HepG2 (cell line): ENCODE data around the gene ANP32B. TPM values are rescaled to one million over a fixed set of nuclear protein-coding genes. Genes with fewer than 3 reads are reported as not detected.
A peak's percentile ranks its signal among the peaks of the same experiment; 100 is the strongest.

Experiments used
- ARID3A ChIP-seq: IDR thresholded peaks from 2 replicates; pipeline ENCODE4 v1.6.1; 2012; ENCODE audit warnings: low read depth, low read length, improper control_type of control experiment
- ATAD3A ChIP-seq: sonication (generic); formaldehyde crosslinking; IDR thresholded peaks from 2 replicates; pipeline ENCODE4 v1.4.0; 2020; ENCODE audit warnings: missing genetic modification reagents
- CSRNP2 ChIP-seq: sonication (generic); formaldehyde crosslinking; conservative IDR thresholded peaks from 2 replicates; pipeline ENCODE4 v1.8.0; 2022; ENCODE audit warnings: low read depth, missing genetic modification reagents
- EHMT2 ChIP-seq: fragments of 200-600 bp; sonication (generic); IDR thresholded peaks from 2 replicates; pipeline ENCODE4 v1.7.0; 2017; ENCODE audit warnings: antibody characterized with exemption, low read depth, low read length, borderline replicate concordance
- EP300 ChIP-seq, 3 experiments: sonication (generic) in 1 of 3; formaldehyde crosslinking in 1 of 3; IDR thresholded peaks; 2 replicates each; pipeline versions ENCODE4 v1.5.1 to v1.6.1; 2011 to 2020; ENCODE audit warnings: low read depth in 2 of 3, low read length in 2 of 3, borderline replicate concordance in 1 of 3, improper control_type of control experiment in 1 of 3, mild to moderate bottlenecking in 1 of 3, missing genetic modification reagents in 1 of 3, moderate library complexity in 1 of 3
- FOXC1 ChIP-seq: sonication (generic); formaldehyde crosslinking; IDR thresholded peaks from 2 replicates; pipeline ENCODE4 v1.8.0; 2022; ENCODE audit warnings: mild to moderate bottlenecking, missing genetic modification reagents, borderline replicate concordance
- HIVEP1 ChIP-seq: sonication (generic); formaldehyde crosslinking; IDR thresholded peaks from 2 replicates; pipeline ENCODE4 v1.4.0; 2020; ENCODE audit warnings: mild to moderate bottlenecking, missing genetic modification reagents
- HMGA1 ChIP-seq: sonication (generic); formaldehyde crosslinking; conservative IDR thresholded peaks from 2 replicates; pipeline ENCODE4 v1.4.0; 2020; ENCODE audit warnings: missing genetic modification reagents
- KDM5A ChIP-seq: fragments of 200-600 bp; sonication (generic); IDR thresholded peaks from 2 replicates; pipeline ENCODE4 v1.7.0; 2018; ENCODE audit warnings: antibody characterized with exemption, mild to moderate bottlenecking, low read length, borderline replicate concordance
- MAFF ChIP-seq: IDR thresholded peaks from 2 replicates; pipeline ENCODE4 v1.6.1; 2011; ENCODE audit warnings: low read depth, low read length, improper control_type of control experiment
- MYNN ChIP-seq: sonication (generic); formaldehyde crosslinking; IDR thresholded peaks from 2 replicates; pipeline ENCODE4 v1.4.0; 2020; ENCODE audit warnings: mild to moderate bottlenecking, low read depth, missing genetic modification reagents
- RARG ChIP-seq: sonication (generic); formaldehyde crosslinking; IDR thresholded peaks from 2 replicates; pipeline ENCODE4 v1.4.0; 2020; ENCODE audit warnings: low read depth, mild to moderate bottlenecking, missing genetic modification reagents
- SP2 ChIP-seq: sonication (generic); formaldehyde crosslinking; IDR thresholded peaks from 2 replicates; pipeline ENCODE4 v1.5.1; 2020; ENCODE audit warnings: mild to moderate bottlenecking, missing genetic modification reagents
- ZNF263 ChIP-seq: sonication (generic); formaldehyde crosslinking; IDR thresholded peaks from 2 replicates; pipeline ENCODE4 v1.4.0; 2020; ENCODE audit warnings: missing genetic modification reagents
- ZNF275 ChIP-seq: sonication (generic); formaldehyde crosslinking; IDR thresholded peaks from 2 replicates; pipeline ENCODE4 v1.8.0; 2022; ENCODE audit warnings: missing genetic modification reagents, mild to moderate bottlenecking, inconsistent platforms, borderline replicate concordance
- ZNF326 ChIP-seq: sonication (generic); formaldehyde crosslinking; IDR thresholded peaks from 2 replicates; pipeline ENCODE4 v1.4.0; 2020; ENCODE audit warnings: missing genetic modification reagents, borderline replicate concordance
- ZNF331 ChIP-seq: sonication (generic); formaldehyde crosslinking; IDR thresholded peaks from 2 replicates; pipeline ENCODE4 v1.4.0; 2020; ENCODE audit warnings: missing genetic modification reagents
- ZNF335 ChIP-seq: sonication (generic); formaldehyde crosslinking; IDR thresholded peaks from 2 replicates; pipeline ENCODE4 v1.4.0; 2020; ENCODE audit warnings: missing genetic modification reagents
- ZNF883 ChIP-seq: sonication (generic); formaldehyde crosslinking; IDR thresholded peaks from 2 replicates; pipeline ENCODE4 v1.5.1; 2020; ENCODE audit warnings: mild to moderate bottlenecking, missing genetic modification reagents; ENCODE audit errors: not compliant biosample characterization
- polyA plus RNA-seq, 8 experiments: library from polyadenylated mRNA; depleted of rRNA in 3 of 8; stranded (reverse) in 7 of 8; unstranded in 1 of 8; fragments of >200 nt; fragmentation: Illumina TruSeq in 4 of 8; extraction: Trizol in 4 of 8; gene quantifications; 2 replicates each; pipeline versions ENCODE4 v1.2.1 to v1.2.3, GENCODE V29; 2011 to 2016; ENCODE audit warnings: low read depth in 4 of 8, missing spikeins in 1 of 8, mixed read lengths in 1 of 8; ENCODE audit not compliant: insufficient read depth in 1 of 8
- total RNA-seq, 5 experiments: library from RNA; depleted of rRNA; stranded (reverse); fragments of >200 nt; fragmentation: Illumina TruSeq; extraction: Trizol; gene quantifications; 2 replicates each; pipeline ENCODE4 v1.2.3, GENCODE V29; 2016; ENCODE audit warnings: low read depth in 1 of 5
- TF ChIP-seq, protein P1 (sequence below): IDR thresholded peaks from 2 replicates; pipeline ENCODE4 v1.4.0; 2020; ENCODE audit warnings: mild to moderate bottlenecking, missing genetic modification reagents

ANP32B gene
- total and polyA plus RNA-seq, 2 of the 13 experiments (the other 11 are each of a cell fraction or from before 2014, with no cell fraction given): 22.1 to 37.5 TPM

DNA sequence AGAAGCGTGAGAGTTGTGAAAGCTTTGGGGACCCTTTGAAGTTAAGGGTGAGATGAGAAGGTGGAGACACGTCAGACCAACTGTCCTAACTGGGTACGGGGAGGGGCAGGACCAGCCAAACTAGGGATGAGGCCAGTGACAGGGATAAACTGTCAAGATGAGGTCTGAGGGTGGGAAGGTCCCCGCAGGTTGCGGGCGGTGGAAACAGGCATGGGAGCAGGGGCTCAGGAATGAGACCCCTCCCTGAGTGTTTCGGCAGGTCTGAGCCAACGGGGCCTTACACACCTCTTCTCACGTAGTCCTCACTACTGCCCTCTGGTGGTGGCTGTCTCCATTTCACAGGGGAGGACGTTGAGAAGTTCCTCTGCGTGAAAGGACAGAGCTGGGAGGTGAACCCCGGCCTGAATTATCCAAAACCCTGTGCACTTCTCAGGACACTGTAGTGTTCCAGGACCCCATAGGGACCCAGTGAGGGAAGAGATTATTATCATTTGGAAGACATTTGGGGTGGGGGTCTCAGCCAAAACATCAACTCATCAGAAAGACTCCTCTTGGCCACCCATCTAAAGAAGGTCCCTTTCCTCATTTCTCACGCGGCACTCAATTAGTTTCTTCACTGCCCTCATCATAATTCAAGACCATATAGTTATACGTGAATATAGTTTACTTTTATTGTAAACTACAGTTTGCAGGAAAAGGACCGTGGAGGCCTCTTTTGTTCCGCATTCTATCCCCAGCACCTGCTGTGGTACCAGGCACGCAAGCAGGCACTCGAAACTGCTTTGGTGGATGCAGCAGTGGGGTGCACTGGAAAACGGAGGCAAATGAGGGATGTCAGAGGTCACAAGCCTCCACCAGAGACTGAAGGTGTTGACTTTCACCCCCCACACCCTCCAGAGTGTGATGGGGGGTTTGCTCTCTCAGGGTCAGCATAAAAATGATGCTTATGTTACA lies 51.7 kb downstream of the ANP32B start (continued):
- TF ChIP-seq ZNF263 (CRISPR knock-in tag) (peak; percentile 80), KDM5A (no peak), ATAD3A (no peak), HIVEP1 (no peak), ZNF326 (CRISPR knock-in tag) (no peak), ZNF335 (CRISPR knock-in tag) (no peak), FOXC1 (CRISPR knock-in tag) (peak; percentile 39; the same call in 1 of the 2 replicates), MAFF (no peak), ZNF275 (CRISPR knock-in tag) (no peak), ZNF883 (CRISPR knock-in tag) (no peak), EHMT2 (no peak), ARID3A (no peak), HMGA1 (CRISPR knock-in tag) (no peak), ZNF331 (no peak), EP300 (IDR thresholded peaks at IDR 0.05; ENCODE audit: low read depth in 2 of 2, low read length in 2 of 2) (no peak), EP300 (CRISPR knock-in tag; IDR thresholded peaks at IDR 0.05; ENCODE audit: borderline replicate concordance) (no peak), MYNN (no peak), RARG (CRISPR knock-in tag) (no peak), CSRNP2 (CRISPR knock-in tag) (no peak), SP2 (CRISPR knock-in tag) (no peak)
- TF ChIP-seq, protein P1, sequence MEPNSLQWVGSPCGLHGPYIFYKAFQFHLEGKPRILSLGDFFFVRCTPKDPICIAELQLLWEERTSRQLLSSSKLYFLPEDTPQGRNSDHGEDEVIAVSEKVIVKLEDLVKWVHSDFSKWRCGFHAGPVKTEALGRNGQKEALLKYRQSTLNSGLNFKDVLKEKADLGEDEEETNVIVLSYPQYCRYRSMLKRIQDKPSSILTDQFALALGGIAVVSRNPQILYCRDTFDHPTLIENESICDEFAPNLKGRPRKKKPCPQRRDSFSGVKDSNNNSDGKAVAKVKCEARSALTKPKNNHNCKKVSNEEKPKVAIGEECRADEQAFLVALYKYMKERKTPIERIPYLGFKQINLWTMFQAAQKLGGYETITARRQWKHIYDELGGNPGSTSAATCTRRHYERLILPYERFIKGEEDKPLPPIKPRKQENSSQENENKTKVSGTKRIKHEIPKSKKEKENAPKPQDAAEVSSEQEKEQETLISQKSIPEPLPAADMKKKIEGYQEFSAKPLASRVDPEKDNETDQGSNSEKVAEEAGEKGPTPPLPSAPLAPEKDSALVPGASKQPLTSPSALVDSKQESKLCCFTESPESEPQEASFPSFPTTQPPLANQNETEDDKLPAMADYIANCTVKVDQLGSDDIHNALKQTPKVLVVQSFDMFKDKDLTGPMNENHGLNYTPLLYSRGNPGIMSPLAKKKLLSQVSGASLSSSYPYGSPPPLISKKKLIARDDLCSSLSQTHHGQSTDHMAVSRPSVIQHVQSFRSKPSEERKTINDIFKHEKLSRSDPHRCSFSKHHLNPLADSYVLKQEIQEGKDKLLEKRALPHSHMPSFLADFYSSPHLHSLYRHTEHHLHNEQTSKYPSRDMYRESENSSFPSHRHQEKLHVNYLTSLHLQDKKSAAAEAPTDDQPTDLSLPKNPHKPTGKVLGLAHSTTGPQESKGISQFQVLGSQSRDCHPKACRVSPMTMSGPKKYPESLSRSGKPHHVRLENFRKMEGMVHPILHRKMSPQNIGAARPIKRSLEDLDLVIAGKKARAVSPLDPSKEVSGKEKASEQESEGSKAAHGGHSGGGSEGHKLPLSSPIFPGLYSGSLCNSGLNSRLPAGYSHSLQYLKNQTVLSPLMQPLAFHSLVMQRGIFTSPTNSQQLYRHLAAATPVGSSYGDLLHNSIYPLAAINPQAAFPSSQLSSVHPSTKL (CRISPR knock-in tag): no peak
